HG03280 (cell line): ENCODE measurements around the gene GTF2IRD1.
"Not testable (repeated sequence)": the region's sequence is repeated elsewhere in the genome, so short reads cannot be mapped to it uniquely, and the experiment has no call there.

Experiments
- ATAC-seq: cut with Tn5 transposase; IDR thresholded peaks from one replicate; pipeline ENCODE4 v1.9.1; 2021; ENCODE audit warnings: mild to moderate bottlenecking, moderate library complexity; ENCODE audit not compliant: unreplicated experiment

Gene GTF2IRD1

DNA sequence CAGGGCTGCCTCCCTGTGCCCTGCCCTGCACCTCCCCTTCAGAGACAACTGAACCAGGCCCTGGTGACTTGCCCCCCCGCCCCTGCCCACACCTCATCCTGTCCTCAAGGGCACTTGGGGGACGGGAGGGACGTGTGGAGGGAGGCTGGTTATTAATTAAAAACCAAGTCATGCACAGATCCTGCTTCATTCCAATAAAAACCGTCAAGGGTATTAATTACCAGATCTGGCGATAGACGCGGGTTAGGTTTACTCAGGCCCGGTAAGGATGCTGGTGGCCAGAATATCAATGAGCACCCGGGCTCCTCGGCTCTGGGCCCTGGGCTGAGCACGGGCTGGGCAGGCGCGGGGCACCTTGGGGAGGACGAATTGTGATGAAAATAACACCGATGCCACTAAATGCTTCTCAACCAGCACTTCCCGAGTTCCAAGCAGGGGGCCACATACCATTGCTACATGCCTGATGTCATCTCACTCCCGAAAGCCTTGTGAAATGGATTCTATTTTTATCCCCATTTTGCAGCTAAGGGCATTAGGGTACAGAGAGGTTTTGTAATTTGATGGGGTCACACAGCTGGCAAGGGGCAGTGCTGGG, 24.5 kb upstream of the GTF2IRD1 start:
- no peak for ATAC-seq

- ATAC-seq: not testable (repeated sequence)
These were observed 23.3 kb upstream of the GTF2IRD1 start for GRCh38 chr7:74430409-74430808.

- no peak for ATAC-seq
These were observed 22.7 kb upstream of the GTF2IRD1 start for GRCh38 chr7:74430961-74431466.

DNA sequence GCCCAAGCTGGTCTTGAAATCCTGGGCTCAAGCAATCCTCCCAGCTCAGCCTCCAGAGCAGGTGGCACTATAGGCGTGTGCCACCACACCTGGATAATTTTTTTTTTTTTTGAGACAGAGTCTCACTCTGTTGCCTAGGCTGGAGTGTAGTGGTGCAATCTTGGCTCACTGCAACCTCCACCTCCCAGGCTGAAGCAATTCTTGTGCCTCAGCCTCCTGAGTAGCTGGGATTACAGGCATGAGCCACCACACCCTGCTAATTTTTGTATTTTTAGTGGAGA, 16.5 kb upstream of the GTF2IRD1 start:
- not testable (repeated sequence) for ATAC-seq

GRCh38 chr7:74438327-74438726, 15.4 kb upstream of the GTF2IRD1 start:
- no peak for ATAC-seq

DNA sequence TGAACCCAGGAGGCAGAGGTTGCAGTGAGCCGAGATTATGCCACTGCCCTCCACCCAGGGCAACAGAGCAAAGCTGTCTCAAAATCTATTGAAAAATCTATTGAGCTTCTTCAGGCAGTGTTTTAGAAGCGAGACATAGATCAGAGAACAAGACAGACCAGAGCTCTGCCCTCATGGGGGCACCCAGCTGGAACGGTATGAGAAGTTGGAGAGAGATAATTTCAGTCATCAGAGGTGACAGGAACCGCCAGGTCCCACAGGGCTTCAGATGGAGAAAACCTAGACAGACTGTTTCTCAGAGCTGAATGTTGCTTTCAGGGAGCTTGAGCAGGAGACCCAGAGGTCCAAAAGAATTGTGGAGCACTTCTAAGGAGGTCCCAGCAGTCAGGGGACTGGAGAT, 14.2 kb upstream of the GTF2IRD1 start:
- ATAC-seq: no peak

GRCh38 chr7:74440143-74440542, 13.6 kb upstream of the GTF2IRD1 start:
- ATAC-seq: not testable (repeated sequence)

- no peak for ATAC-seq
These were observed 11.9 kb upstream of the GTF2IRD1 start for GRCh38 chr7:74441801-74442200.

DNA sequence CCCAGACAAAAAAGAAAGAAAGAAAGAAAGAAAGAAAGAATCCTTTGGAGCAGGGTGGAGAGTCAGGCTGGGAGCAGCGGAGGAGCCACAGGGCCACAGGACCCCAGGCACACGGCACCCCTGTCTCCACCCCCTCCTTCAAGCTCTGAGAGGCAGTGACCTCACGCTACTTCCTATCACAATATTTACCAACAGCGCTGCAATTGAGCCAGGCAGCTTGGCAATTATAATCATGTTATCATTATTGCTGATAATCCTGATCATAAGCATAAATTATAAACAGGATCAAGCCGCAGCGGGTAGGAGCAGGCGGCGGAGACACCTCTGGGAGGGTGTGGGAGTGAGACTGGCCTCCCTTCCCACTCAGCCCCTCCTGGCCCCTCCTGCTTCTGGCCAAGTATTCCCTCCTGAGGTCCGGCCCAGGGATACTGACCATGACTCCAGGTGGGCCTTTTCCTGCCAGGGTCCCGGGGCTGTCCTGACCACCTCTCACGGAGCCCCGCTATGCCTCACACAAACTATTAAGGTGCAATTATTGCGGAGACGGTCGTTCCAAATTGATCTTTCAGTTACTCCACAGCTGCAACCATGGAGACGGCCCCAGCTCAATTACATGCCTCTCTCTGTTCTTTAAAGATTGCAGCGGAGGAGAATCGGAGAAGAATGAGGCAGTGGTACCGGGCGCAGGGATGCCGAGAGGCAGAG, 10.0 kb upstream of the GTF2IRD1 start:
- no peak for ATAC-seq

DNA sequence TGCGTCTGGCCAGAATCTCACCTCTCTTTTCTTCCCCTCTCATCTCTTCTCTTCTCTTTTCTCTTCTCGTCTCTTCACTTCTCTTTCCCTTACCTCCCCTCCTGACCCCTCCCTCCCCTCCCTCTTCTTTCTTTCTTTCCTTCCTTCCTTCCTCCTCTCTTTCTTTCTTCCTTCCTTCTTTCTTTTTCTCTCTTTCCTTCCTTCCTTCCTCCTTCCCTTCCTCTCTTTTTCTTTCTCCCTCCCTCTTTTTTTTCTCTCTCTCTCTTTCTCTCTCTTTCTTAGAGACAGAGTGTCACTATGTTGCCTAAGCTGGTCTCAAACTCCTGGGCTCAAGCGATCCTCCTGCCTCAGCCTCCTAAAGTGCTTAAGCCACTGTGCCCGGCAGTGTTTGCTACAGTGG, 4.6 kb upstream of the GTF2IRD1 start:
- no peak for ATAC-seq

DNA sequence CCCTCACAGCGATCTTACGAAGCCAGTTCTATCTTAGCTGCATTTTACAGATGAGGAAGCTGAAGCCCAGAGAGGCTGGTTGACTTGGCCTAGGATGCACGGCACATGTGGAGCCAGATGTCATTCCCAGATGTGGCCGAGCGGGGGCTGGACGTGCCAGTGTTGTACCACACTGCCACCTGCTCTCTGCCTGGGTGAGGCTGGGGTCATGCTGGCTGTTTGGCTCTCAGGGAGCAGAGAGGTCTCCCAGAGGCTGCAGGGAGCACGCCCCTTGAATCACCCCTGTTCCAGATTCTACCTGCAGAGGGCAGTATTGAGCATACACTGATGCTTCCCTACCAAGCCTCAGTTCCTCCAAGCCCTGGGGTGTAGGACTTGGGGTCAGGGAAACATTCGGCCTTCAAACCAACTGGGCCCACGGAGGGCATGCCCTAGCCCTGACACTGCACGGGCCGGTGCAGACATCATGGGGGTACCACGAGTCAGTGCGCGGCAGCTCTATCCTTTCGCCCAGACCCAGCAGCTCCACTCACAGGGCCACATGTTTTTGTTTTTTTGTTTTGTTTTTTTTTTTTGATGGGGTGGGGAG, 3.8 kb upstream of the GTF2IRD1 start:
- ATAC-seq: peak; percentile 55

GRCh38 chr7:74452748-74453321, 871 bp upstream of the GTF2IRD1 start:
- ATAC-seq: no peak

DNA sequence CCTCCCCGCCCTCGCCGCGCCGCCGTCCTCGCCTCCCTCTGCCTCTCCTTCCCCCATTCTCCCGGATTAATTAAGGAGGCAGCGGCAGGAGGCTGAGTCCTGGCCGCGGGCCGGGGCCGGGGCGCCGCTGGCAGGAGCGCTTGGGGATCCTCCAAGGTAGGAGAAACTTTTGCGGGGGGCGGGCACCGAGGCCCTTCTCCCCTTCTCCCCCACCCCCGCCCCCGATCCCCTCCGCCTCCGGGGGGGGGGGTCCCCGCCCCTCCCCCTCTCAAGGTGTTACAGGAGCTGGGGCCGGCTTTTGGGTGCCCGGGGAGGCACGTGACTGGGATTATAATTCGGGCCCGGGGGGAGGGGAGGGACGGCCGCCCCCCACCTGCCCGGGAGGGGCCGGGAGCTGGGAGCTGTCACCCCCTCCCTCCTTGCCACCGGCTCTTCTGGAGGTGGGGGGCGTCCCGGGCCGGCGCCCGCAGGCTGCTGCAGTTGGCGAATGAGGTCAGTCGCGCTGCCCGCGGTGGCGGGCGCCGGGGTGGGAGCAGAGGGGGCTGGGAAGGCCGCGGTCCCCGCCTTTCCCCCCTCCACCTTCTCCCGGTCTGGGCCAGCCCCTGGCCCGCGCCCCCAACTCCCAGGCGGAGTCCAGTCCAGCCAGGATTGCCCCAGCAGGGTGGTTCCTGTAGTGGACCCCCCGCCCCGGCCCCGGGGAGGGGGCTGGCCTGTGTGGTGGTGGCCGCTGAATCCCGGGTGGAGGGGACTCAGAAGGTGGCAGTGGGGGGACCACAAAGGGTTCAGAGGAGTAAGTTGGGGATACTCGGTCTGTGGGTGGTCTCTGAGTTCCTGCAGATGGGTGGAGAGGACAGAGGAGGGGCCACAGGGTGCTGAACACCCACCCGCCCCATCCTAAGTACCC, 567 bp downstream of the GTF2IRD1 start:
- no peak for ATAC-seq

DNA sequence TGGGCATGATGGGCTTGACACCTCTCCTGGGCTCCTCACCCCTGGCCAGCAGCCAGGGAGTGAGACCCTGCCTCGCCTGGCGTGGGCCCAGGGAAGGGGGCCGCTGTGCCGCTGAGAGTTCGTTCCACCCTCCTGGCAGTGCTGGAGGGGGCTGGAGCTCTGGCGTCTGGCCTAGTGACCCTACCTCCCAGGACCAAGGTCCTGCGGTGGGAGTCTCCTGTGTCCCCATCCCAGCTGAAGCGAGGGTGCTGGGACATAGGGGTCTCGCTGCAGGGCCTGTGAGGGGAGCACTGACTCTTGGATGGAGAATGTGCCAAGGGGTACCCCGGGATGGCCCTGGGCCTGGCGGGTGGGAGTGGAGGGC, 1.2 kb downstream of the GTF2IRD1 start:
- ATAC-seq: no peak

GRCh38 chr7:74455291-74455804, 1.6 kb downstream of the GTF2IRD1 start:
- no peak for ATAC-seq

- ATAC-seq: no peak
These were observed 2.2 kb downstream of the GTF2IRD1 start for GRCh38 chr7:74455928-74456327.

DNA sequence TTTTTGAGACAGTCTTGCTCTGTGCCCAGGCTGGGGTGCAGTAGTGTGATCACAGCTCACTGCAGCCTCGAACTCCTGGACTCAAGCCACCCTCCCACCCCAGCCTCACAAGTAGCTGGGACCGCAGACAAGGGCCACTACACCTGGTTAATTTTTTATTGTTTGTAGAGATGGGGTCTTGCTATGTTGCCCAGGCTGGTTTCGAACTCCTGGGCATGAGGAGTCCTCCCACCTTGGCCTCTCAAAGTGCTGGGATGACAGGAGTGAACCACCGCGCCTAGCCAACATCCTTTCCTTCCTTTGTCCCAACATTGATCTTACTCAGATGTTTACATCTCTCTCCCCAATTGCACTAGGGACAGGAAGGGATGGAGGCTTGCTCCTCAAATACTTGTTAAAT, 3.3 kb downstream of the GTF2IRD1 start:
- ATAC-seq: no peak

GRCh38 chr7:74461970-74462706, 8.4 kb downstream of the GTF2IRD1 start:
- no peak for ATAC-seq

DNA sequence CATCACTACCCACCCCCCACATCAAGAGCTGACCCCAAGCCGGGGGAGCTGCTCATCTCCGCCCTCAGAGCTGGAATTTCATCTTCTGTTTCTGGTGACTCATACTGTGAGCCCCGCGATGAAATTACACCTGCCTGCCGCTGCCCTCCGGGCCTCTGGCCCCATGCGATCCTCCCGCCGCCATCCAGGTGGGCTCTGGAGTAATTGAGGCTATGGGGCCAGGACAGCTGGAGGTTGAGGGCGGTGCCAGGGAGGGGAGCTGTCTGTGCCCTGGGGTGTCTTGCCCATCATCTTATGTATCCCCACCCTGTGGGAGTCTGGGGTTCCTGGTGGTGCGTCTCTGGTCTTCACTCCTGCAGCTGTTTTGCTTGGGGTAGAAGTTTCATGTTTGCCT, 9.0 kb downstream of the GTF2IRD1 start:
- no peak for ATAC-seq
